GM23338 (cell line): ENCODE results near the gene PML. TPM values are rescaled to one million over a fixed set of nuclear protein-coding genes. Genes with fewer than 3 reads are reported as not detected.

ENCODE experiments used
- ATAC-seq: fragments of 200-7000 bp; cut with Tn5 transposase; 3 replicates; pipeline ENCODE4 v1.9.1; 2020
- DNase-seq: peaks from one replicate; pipeline ENCODE4 v3.0.0-alpha.2; 2015; ENCODE audit warnings: low spot score
- H2AFZ ChIP-seq: fragments of 200-600 bp; sonication (generic); 2 replicates; pipeline ENCODE4 v1.8.0; 2016; ENCODE audit warnings: antibody characterized with exemption, mild to moderate bottlenecking, moderate library complexity
- H3F3A ChIP-seq: fragments of 200-600 bp; sonication (generic); replicated peaks from 2 replicates; pipeline ENCODE4 v1.8.0; 2017; ENCODE audit warnings: antibody characterized with exemption, mixed run types, low read depth
- H3K27ac ChIP-seq: fragments of 200-600 bp; sonication (generic); 2 replicates; pipeline ENCODE4 v1.6.1; 2016; ENCODE audit warnings: low read depth
- H3K27me3 ChIP-seq: fragments of 200-600 bp; sonication (generic); 2 replicates; pipeline ENCODE4 v1.8.0; 2016; ENCODE audit warnings: mild to moderate bottlenecking, mixed run types, moderate library complexity; ENCODE audit not compliant: insufficient read depth
- H3K36me3 ChIP-seq: fragments of 200-600 bp; sonication (generic); 2 replicates; pipeline ENCODE4 v1.8.0; 2016; ENCODE audit warnings: mild to moderate bottlenecking; ENCODE audit not compliant: insufficient read depth
- H3K4me1 ChIP-seq: fragments of 200-600 bp; sonication (generic); 2 replicates; pipeline ENCODE4 v1.8.0; 2016; ENCODE audit warnings: mild to moderate bottlenecking, moderate library complexity; ENCODE audit not compliant: insufficient read depth
- H3K4me2 ChIP-seq: fragments of 200-600 bp; sonication (generic); 2 replicates; pipeline ENCODE4 v1.7.1; 2017; ENCODE audit warnings: mixed run types
- H3K4me3 ChIP-seq: fragments of 200-600 bp; sonication (generic); 2 replicates; pipeline ENCODE4 v1.6.1; 2016; ENCODE audit warnings: mixed run types
- H3K79me2 ChIP-seq: fragments of 200-600 bp; sonication (generic); replicated peaks from 2 replicates; pipeline ENCODE4 v1.8.0; 2017; ENCODE audit warnings: mild to moderate bottlenecking; ENCODE audit not compliant: insufficient read depth
- H3K9me2 ChIP-seq: fragments of 200-600 bp; sonication (generic); 2 replicates; pipeline ENCODE4 v1.8.0; 2017; ENCODE audit not compliant: insufficient read depth
- H4K20me1 ChIP-seq: fragments of 200-600 bp; sonication (generic); replicated peaks from 2 replicates; pipeline ENCODE4 v1.8.0; 2017; ENCODE audit warnings: mild to moderate bottlenecking; ENCODE audit not compliant: insufficient read depth
- H3K27ac Mint-ChIP-seq: 2 replicates; pipeline ENCODE4 v1.8.0; 2020; ENCODE audit warnings: inconsistent platforms, mild to moderate bottlenecking, moderate library complexity, mixed read lengths
- H3K27me3 Mint-ChIP-seq: 3 replicates; pipeline ENCODE4 v1.8.0; 2022; ENCODE audit warnings: low read depth, mild to moderate bottlenecking, moderate library complexity, mixed read lengths, inconsistent platforms; ENCODE audit not compliant: insufficient read depth, poor library complexity
- H3K36me3 Mint-ChIP-seq: 3 replicates; pipeline ENCODE4 v1.8.0; 2021; ENCODE audit warnings: low read depth, mild to moderate bottlenecking, inconsistent platforms, moderate library complexity, mixed read lengths
- H3K4me1 Mint-ChIP-seq: 3 replicates; pipeline ENCODE4 v1.8.0; 2020; ENCODE audit warnings: mild to moderate bottlenecking, inconsistent platforms, mixed read lengths
- H3K4me3 Mint-ChIP-seq: 3 replicates; pipeline ENCODE4 v1.8.0; 2021; ENCODE audit warnings: moderate library complexity, mild to moderate bottlenecking, inconsistent platforms, mixed read lengths
- H3K9me3 Mint-ChIP-seq: 3 replicates; pipeline ENCODE4 v1.8.0; 2020; ENCODE audit warnings: moderate library complexity, mild to moderate bottlenecking, inconsistent platforms, mixed read lengths
- CREB1 ChIP-seq: fragments of 250-450 bp; sonication (Bioruptor Pico); IDR thresholded peaks from 2 replicates; pipeline ENCODE4 v1.5.0; 2020; ENCODE audit warnings: low read depth, mild to moderate bottlenecking, moderate library complexity
- CTCF ChIP-seq, 2 experiments: fragments of 200-600 bp in 1 of 2; sonication (generic) in 1 of 2; conservative IDR thresholded peaks; 2 replicates each; pipeline versions ENCODE4 v1.5.1 to v1.6.1; 2016 to 2017; ENCODE audit warnings: antibody characterized with exemption in 2 of 2, low read depth in 2 of 2, mild to moderate bottlenecking in 2 of 2, moderate library complexity in 1 of 2
- ETS1 ChIP-seq: IDR thresholded peaks from 2 replicates; pipeline ENCODE4 v1.6.1; 2016; ENCODE audit warnings: antibody characterized with exemption
- EZH2 ChIP-seq: fragments of 200-600 bp; sonication (generic); IDR thresholded peaks from one replicate; pipeline ENCODE4 v1.8.0; 2017; ENCODE audit warnings: antibody characterized with exemption, mild to moderate bottlenecking, low read depth; ENCODE audit not compliant: unreplicated experiment
- EZH2phosphoT487 ChIP-seq: fragments of 200-600 bp; sonication (generic); IDR thresholded peaks from one replicate; pipeline ENCODE4 v1.8.1; 2018; ENCODE audit warnings: antibody characterized with exemption; ENCODE audit not compliant: unreplicated experiment
- JUNB ChIP-seq: IDR thresholded peaks from one replicate; pipeline ENCODE4 v1.6.1; 2016; ENCODE audit warnings: antibody characterized with exemption; ENCODE audit not compliant: unreplicated experiment
- NANOG ChIP-seq: IDR thresholded peaks from 2 replicates; pipeline ENCODE4 v1.6.1; 2016; ENCODE audit warnings: antibody characterized with exemption, borderline replicate concordance
- POLR2AphosphoS5 ChIP-seq: IDR thresholded peaks from 2 replicates; pipeline ENCODE4 v1.6.1; 2016; ENCODE audit warnings: antibody characterized with exemption, low read depth
- STAT1 ChIP-seq: IDR thresholded peaks from one replicate; pipeline ENCODE4 v1.6.1; 2016; ENCODE audit warnings: antibody characterized with exemption; ENCODE audit not compliant: unreplicated experiment
- ZNF114 ChIP-seq: fragments of 250-450 bp; sonication (Bioruptor Pico); IDR thresholded peaks from 2 replicates; pipeline ENCODE4 v1.5.0; 2020; ENCODE audit warnings: mild to moderate bottlenecking, moderate library complexity
- ZNF331 ChIP-seq: fragments of 250-450 bp; sonication (Bioruptor Pico); IDR thresholded peaks from 2 replicates; pipeline ENCODE4 v1.5.0; 2020; ENCODE audit warnings: low read depth, mild to moderate bottlenecking, moderate library complexity
- long read RNA-seq: library from polyadenylated mRNA; unstranded; transcript quantifications from one replicate; pipeline ENCODE4 v2.0.0, GENCODE V29; 2020; ENCODE audit not compliant: unreplicated experiment
- polyA plus RNA-seq: library from polyadenylated mRNA; unstranded; fragments of >200 nt; fragmentation: Nextera tagmentation; extraction: Ambion mirVana; gene quantifications from 2 replicates; pipeline ENCODE4 v1.2.1, GENCODE V29; 2016
- total RNA-seq: library from RNA; depleted of rRNA; stranded (reverse); fragments of >200 nt; shearing (Covaris generic); gene quantifications from 2 replicates; pipeline ENCODE4 v1.2.3, GENCODE V29; 2014; rRNA removed
- TF ChIP-seq, protein P1 (sequence below): IDR thresholded peaks from one replicate; pipeline ENCODE4 v1.6.1; 2018; ENCODE audit warnings: antibody characterized with exemption; ENCODE audit not compliant: unreplicated experiment

Gene PML
- total RNA-seq: 73.1 and 85.3 TPM in 2 replicates
- polyA plus RNA-seq: 18.9 and 19.0 TPM in 2 replicates
- long read RNA-seq, partial matches to known transcripts: 0 of 5 reads
- long read RNA-seq, other reads (novel, unspliced or antisense): 1 of 5 reads

- Mint-ChIP-seq H3K27ac (peak within 1 kb of the TSS; percentile 75), H3K4me3 (peak within 1 kb of the TSS; percentile 92), H3K9me3 (no peaks in the 10 kb centered on the region), H3K27me3 (peaks cover 18% of the 10 kb centered on the region), H3K36me3 (peaks cover 10% of the 10 kb centered on the region; the same call in 2 of the 3 replicates), H3K4me1 (peaks cover 21% of the 10 kb centered on the region)
- ATAC-seq (peak; percentile 89), DNase-seq (peak; percentile 99)
- Histone ChIP-seq H4K20me1 (peaks cover 13% of the 10 kb centered on the region), H3K79me2 (peaks cover 28% of the 10 kb centered on the region), H3K9me2 (no peaks in the 10 kb centered on the region), H3F3A (no peaks in the 10 kb centered on the region), H3K27ac (peak within 1 kb of the TSS; percentile 48; the same call in 1 of the 2 replicates), H3K4me3 (peak within 1 kb of the TSS; percentile 88), H3K4me2 (peak within 1 kb of the TSS; percentile 86), H2AFZ (peak within 1 kb of the TSS; percentile 67), H3K36me3 (peaks cover 12% of the 10 kb centered on the region; the same call in 1 of the 2 replicates), H3K4me1 (peaks cover 9% of the 10 kb centered on the region), H3K27me3 (peaks cover 4% of the 10 kb centered on the region; the same call in 1 of the 2 replicates)
- TF ChIP-seq EZH2 (no peak), POLR2AphosphoS5 (peak; percentile 82)
Measured at GRCh38 chr15:73994413-73994883, at the start of gene PML. TSS of gene PML (plus strand) at chr15:73994716. CDS start at chr15:73994813, 97 bp downstream.

- Histone ChIP-seq H3K4me2 (no peak overlapping the region), H3K36me3 (no peaks in the 10 kb centered on the region), H3K27me3 (no peaks in the 10 kb centered on the region), H3K79me2 (no peaks in the 10 kb centered on the region), H3K9me2 (no peaks in the 10 kb centered on the region), H4K20me1 (no peaks in the 10 kb centered on the region), H3K27ac (no peak overlapping the region), H2AFZ (no peak overlapping the region), H3K4me3 (no peak overlapping the region), H3K4me1 (no peaks in the 10 kb centered on the region), H3F3A (no peaks in the 10 kb centered on the region)
- no peaks in the 10 kb centered on the region for H3K9me3 Mint-ChIP-seq
- no peak overlapping the region for H3K4me3 Mint-ChIP-seq
- H3K27ac Mint-ChIP-seq: no peak overlapping the region; the same call in 1 of the 2 replicates
- ATAC-seq (no peak), DNase-seq (no peak)
- H3K4me1 Mint-ChIP-seq: peaks cover 5% of the 10 kb centered on the region; the same call in 1 of the 3 replicates
- H3K36me3 Mint-ChIP-seq: no peaks in the 10 kb centered on the region; the same call in 2 of the 3 replicates
- peaks cover 14% of the 10 kb centered on the region for H3K27me3 Mint-ChIP-seq
- TF ChIP-seq NANOG (no peak), ZNF331 (CRISPR knock-in tag) (no peak), CTCF (conservative IDR thresholded peaks at IDR 0.05; ENCODE audit: low read depth in 2 of 2) (no peak), POLR2AphosphoS5 (no peak), JUNB (no peak), ZNF114 (CRISPR knock-in tag) (no peak), CREB1 (CRISPR knock-in tag) (no peak), ETS1 (no peak), EZH2phosphoT487 (no peak), EZH2 (no peak), STAT1 (no peak)
- TF ChIP-seq, protein P1, sequence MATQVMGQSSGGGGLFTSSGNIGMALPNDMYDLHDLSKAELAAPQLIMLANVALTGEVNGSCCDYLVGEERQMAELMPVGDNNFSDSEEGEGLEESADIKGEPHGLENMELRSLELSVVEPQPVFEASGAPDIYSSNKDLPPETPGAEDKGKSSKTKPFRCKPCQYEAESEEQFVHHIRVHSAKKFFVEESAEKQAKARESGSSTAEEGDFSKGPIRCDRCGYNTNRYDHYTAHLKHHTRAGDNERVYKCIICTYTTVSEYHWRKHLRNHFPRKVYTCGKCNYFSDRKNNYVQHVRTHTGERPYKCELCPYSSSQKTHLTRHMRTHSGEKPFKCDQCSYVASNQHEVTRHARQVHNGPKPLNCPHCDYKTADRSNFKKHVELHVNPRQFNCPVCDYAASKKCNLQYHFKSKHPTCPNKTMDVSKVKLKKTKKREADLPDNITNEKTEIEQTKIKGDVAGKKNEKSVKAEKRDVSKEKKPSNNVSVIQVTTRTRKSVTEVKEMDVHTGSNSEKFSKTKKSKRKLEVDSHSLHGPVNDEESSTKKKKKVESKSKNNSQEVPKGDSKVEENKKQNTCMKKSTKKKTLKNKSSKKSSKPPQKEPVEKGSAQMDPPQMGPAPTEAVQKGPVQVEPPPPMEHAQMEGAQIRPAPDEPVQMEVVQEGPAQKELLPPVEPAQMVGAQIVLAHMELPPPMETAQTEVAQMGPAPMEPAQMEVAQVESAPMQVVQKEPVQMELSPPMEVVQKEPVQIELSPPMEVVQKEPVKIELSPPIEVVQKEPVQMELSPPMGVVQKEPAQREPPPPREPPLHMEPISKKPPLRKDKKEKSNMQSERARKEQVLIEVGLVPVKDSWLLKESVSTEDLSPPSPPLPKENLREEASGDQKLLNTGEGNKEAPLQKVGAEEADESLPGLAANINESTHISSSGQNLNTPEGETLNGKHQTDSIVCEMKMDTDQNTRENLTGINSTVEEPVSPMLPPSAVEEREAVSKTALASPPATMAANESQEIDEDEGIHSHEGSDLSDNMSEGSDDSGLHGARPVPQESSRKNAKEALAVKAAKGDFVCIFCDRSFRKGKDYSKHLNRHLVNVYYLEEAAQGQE: no peak
Measured at GRCh38 chr15:73945130-73945508, 49.4 kb upstream of the PML start.
